ENCODE measurements around the gene FEZF2.

The FEZF2 gene

DNA sequence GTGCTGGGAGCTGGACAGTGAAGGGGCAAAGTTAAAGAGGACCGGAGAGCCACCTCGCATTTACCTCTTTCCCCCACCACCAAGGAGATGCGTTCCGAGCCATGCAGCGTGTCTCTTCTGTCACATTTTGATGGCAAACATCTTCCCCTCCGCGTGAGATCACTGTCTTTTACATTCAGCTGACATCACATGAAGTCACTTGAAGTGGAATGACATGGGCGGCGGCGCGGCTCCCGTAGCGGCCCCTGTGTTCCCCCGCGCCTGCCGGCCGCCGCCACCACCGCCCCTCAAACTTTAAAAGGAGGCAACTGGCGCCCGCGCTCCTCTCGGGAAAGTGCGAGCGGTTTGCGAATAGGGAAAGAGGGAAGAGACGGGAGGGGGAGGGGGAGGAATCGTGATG lies at the start of gene FEZF2:
Gene FEZF2 (minus strand): TSS at position 336 of the 400 bp plus-strand sequence. CDS start 682 bp downstream, outside the sequence.
- DNase-seq = no peak

DNA sequence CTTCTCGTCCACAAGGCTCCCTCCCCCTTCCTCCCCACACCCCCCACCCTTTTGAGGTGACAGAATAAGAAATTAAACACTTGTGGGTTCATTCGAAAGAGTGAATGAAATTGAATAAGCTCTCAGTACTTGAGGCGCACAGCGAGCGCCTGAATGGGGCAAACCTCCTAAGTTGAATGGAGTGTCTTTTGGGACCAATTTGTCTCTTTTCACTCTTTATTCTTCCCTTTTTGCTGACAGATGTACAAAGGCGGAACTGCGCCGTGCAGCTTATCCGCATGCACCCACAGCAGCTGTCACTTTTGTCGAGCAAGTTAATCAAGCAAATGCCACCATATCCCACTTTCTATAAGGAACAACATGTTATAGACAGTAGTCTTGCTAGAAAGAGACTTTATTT lies 47.9 kb upstream of the FEZF2 start:
- no peak for DNase-seq

DNA sequence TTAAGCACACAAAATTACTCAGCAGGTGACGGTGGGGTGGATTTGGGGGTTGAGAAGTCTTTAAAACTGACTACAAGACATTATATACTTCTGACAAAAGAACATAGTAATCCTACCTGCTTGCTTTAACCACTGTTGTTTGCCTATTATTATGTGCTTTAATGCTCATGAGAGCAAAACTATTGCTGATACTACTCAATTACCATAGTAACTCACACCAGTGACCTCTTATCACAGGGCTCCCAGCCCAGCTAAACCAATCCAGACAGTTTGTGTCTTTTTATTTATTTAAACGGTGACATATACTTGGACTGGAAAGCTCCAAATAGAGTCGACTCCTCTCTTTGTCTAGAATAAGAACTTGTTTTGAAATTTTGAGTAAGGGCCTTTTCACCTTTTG lies 42.8 kb upstream of the FEZF2 start:
- DNase-seq = no peak

DNA sequence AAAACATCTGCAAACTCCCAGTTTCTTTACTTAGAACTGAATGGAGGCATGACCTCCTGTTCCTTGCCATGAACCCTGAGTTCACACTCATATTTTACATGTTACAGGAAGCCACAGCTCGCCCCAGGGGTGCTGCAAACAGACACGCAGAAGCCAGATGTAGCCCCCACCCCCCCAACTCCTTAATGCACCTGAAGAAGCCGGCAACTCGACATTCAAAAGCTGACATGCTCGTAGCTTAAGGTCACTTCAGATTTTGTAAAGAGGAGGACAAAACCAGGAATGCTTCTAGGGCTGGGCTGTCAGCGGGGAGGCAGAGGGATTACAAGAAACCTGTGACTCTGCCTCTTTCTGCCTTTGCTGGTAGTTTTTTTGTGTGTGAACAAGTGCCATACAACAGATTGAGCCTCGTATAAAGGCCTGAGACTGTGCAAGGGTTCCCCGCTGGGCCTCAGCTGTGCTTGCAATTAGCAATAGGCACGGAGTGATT lies 42.0 kb upstream of the FEZF2 start:
- no peak for DNase-seq

DNA sequence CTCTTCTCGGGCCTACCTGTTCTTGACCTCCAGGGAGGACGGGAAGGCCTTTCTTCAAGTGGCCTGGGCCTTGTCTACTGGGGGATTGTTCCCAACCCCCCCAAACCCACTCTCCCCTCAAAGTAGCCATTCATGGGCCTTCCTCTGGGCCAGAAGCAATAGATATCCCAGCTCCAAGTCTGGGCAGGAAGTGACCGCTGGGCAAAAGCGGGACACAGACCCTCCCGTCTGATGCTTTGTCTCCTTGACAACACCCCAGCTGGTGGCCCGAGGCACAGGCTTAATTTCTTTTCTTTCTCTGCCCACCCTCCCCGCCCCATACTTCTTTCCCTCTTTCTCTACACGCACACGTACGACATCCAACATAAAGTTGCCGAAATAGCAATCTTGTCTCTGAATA lies 41.4 kb upstream of the FEZF2 start:
- no peak for DNase-seq

DNA sequence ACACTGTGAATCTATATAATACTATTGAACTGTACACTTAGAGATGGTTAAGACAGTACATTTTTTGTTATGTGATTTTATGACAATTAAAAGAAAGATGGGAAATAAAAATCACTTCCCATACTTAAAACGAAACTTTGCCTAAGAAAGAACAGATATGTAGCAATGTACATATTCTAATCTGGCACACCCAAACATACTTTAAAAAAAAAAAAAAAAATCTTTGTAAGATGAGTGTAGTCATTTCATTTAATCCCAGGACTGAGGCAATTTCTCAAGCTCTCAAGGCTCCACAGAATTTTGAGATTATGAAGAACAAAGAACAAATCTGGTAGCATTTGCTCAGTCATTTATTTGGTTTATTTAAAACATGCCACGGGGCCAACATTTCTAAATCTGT lies 40.3 kb upstream of the FEZF2 start:
- no peak for DNase-seq

DNA sequence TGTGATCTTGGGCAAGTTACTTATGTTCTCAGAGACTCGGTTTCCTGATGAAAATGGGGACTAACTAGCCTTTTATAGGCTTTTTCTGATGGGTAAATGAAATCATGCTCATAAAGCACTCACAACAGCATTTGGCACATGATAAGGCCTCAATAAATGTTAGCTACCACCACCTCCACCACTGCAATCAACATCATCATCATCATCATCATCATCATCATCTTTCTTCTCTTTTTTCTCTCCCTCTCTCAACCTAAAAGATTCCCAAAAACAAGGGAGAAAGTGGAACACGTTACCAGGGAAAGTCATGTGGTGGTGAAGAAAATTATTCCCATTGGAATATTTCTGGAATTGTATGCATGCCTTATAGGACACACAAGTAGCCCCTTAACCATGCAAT lies 33.6 kb upstream of the FEZF2 start:
- DNase-seq = no peak

DNA sequence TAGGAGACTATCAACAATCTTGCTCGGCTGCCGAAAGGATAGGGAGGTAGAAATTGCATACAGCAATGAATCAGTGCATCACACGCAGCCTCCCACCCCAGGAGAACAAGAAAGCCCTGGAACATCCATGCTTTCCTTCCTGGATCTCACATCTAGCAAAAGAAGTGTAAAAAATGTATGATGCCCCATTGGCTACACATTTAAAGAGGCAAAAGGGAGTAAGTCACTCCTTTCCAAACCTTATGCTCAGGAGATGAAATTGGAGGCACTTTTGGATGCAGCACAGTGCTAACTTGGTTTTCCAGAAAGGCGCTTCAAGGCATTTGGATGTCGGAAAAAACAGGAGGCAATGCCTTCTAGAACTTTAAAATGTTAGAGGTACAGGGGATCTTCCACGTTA lies 32.2 kb upstream of the FEZF2 start:
- DNase-seq = no peak

DNA sequence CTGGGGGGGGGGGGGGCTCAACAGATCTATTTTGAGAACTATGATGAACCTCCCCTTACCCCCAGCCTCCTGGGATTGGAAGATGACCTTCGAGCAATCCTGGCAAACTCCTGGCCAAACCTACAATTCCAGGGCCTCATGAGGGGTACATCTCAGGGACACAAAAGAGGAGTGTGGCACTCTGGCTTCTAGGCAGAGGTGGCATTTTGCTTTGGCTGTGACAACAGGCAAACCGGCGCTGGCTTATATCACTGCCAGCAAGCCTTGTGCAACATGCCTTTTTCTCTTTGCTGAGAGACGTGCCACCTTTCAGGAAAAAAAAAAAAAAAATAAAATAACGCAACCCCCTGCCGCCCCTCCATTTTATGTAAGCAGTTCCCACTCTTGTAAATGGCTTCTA lies 31.8 kb upstream of the FEZF2 start:
- no peak for DNase-seq

DNA sequence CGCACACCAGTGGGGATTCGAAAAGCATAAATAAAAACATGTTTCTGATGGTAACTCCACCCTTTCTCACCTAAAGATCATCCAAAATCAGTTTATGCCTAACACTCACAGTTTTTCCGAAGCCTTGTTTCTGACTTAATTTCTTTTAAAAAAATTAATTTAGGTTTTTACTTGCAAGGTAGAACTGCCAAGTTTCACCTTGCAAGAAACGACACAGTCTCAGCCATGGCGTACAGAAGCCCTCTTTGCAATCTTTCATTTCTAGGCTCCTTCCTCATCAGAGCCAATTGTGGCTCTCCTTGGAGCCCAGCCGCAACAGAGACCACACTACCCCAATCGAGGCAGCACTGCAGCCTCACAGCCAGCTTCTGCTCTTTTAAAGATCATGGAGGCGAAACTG lies 31.0 kb upstream of the FEZF2 start:
- DNase-seq = no peak

DNA sequence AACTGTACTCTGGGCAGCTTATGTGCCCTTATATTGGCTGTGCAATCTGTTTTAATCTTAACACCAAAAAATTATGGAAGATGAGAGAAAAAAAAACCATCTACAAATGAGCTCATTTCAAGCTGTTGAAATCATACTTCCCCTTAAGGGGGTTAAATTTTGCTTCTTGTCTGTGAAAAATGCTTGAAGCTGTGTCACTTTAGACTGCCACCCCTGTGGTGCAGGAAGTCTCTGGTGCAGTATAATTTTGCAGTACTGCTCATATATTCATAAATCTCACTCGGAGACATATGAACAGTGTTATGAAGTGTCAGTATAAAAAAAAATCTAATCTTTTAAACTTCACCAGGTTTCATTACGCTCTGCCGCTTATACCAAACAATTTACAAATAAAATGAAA lies 30.4 kb upstream of the FEZF2 start:
- no peak for DNase-seq

DNA sequence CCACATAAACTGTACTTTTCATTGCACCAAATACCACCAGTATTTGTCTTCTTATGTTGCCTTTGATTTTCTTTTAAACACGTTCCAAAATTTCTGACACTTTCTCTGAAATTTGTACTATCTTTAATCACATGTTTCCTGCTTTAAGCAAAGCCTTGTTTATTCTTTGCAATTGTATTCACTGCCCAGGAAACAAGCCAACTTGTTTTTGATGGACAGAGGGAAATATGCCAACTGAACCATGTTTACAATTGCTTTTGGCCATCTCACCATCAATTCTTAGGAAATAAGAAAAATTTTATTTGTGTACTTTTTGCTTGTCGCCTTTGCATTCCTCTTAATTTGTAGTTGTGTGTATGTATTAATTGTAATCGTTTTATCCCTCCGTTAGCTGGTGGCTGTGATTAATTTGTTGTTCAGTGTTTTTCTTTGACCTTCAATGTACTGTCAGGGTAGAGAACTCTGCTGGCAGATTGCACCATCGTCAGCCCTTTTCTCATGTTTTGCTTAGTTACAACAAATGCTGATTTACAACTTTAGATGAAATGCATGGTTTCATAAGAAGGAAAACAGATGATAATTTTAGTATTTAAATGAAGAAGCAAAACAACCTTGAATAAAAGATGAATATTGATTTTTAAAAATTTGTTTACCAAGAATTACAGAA lies 19.4 kb upstream of the FEZF2 start:
- no peak for DNase-seq

DNA sequence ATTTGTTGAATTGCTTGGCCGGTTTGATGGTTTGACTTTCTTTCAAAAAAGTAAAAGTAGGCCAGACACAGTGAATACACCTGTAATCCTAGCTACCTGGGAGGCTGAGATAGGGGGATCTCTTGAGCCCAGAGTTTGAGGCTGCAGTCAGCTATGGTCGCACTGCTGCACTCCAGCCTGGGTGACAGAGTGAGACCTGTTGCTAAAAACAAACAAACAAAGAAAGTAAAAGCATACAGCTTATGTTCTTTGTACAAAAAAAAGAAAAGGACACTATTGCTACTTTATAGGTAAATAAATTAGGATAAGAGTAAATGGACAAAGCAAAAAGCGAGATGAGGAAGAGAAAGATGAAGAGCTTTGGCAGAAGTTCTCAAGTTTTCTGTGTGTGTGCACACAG lies 13.9 kb upstream of the FEZF2 start:
- no peak for DNase-seq

DNA sequence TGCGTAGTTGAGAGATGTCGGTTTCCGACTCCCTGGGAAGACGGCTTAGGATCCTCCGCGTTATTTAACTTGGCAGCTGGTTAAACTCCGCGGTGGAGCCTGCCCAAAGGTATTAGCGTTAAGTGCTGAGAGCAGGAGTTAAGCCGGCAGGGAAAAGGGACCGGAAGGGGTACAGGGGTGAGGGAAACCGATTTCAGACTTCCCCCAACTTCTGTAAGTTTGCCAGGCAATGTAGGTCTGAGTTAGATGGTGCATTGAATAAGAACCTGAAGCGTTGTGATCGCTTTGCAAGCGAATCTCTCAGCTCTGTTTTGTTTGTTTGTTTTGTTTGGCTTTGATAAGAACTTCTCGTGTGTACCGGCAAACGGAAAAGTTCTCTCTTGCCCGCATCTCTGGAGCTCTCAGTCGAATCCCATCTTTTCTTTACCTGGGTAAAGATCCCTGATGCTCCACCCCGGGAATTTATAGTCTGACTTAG lies 6.0 kb upstream of the FEZF2 start:
- DNase-seq = no peak

DNA sequence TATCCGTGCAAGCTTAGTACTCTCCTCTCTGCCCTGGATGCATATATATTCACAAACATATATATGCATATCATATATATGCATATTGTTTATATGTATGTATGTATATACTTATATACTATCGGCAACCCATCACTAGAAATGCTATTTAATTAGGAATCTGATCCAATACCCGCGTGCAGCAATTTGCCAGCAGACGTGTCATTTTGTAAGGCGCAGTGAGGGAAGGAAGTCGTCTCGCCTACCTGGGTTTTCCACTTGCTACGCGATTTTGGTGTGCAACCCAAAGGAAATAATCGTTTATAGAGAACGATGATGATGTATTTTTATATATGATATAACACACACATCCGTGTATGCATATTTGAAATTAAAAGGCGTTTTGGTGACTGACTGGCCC lies 5.6 kb upstream of the FEZF2 start:
- DNase-seq = no peak

DNA sequence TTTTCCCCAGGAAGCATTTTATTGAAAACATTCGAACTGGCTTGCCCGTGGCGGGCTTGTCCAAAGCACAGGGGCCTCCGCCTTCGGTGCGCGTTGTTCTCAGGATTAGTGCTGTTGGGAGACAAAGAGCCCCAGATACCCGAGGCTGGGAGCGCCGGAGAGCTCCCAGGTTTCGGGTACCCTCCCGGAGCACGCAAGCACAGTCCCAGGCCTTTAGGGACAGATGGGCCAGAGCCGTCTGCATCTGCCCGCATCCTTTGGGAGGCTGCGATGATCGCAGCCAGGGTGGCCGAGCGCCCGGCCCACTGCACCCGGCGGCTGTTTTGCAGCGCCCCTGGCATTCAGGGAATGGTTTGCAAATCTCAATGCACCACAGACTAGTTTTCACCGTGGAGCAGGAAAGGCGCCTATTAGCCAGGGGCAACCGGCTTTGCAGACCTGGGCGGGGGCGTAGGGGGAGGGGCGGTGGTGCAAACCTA lies 5.0 kb upstream of the FEZF2 start:
- no peak for DNase-seq

DNA sequence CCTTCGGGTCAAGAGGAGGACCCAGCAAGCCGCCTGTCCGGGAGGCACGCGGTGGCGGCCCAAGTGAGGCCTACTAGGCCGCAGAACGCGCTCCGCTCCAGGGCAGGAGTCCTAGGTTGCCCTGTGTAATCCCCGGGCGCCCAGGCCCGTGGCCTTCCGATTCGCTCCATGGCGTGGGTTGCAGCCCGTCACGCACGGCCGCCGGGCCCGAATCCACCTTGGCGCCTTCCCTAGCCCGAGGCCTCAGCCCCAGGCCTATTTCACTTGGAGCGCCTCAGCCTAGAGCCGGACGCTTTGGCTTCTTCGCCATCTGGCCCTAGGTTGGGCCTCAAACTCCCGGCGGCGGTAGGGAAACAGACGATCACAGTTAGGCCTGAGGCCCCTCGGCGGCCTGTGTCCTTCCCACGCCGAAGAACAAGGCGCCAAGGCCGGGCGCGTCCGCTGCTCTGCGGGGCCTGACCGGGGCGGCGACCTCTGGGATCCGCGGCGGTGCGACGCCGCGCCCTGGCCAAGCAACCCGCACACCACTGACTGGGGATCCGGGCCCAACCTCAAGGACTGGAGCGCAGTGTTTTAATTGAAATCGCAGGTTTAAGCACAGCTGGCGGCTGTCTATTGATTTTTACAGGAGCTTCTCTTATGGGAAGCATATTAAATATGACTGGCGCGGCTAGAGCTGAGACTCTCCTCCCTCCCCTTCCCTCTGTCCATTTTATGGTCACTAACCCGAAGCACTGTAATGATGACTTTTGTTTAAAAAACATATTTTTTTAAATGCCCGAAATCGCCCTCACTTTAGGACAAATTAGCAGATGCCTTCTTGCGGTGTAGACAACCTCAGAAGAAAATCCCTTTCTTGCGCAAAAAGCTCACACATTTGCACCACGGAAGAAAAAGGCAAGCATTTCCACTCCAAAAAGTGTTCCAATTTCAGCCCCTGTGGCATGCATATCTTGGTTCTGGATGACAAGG lies 3.8 kb upstream of the FEZF2 start:
- DNase-seq = no peak

DNA sequence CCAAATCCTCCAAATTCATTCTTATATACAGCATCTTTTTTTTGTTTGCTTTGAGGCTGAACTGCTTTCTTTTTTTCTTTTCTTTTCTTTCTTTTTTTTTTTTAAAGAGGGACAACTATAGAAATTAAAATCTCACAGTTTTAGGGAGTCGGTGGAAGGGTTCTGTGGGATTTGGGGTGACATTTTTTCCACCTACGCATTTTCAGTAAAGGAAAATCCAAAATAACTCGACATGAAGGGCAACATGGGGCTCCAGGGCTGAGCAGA lies 3.0 kb upstream of the FEZF2 start:
- no peak for DNase-seq

DNA sequence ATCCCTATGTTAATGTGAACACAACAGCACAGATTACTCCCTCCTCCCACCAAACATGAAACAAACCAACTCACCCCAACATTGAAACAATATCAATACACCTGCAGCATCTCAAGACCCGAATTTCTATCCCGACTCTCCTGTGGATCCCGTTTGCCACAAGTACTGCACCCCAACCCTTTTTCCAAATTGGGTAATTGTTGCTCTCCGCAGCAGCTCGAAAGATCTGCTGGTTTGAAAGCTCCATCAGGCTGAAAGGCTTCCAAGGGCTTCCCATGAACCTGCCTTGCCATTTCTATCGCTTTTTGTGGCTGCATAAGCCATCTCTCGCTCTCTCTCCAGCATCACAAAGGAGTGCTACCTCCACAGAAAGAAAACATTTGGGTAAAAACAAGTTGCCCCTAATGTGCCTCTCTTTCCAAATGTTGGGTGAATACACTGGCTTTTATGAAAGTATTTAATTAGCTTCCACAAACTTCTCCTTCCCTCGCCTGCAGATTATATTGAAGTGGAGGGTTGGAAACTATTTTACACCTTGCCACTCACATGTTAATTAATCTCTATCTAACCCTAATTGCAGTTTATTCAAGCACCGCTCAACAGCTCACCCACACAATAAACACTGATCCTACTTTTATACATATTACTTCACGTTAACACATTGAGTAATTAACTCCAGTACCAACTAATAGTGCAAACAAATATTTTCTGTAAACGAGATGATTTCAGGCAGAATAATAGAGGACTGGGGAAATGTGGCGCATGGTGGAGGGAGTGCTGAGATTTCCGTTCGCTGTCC lies 2.5 kb upstream of the FEZF2 start:
- no peak for DNase-seq

DNA sequence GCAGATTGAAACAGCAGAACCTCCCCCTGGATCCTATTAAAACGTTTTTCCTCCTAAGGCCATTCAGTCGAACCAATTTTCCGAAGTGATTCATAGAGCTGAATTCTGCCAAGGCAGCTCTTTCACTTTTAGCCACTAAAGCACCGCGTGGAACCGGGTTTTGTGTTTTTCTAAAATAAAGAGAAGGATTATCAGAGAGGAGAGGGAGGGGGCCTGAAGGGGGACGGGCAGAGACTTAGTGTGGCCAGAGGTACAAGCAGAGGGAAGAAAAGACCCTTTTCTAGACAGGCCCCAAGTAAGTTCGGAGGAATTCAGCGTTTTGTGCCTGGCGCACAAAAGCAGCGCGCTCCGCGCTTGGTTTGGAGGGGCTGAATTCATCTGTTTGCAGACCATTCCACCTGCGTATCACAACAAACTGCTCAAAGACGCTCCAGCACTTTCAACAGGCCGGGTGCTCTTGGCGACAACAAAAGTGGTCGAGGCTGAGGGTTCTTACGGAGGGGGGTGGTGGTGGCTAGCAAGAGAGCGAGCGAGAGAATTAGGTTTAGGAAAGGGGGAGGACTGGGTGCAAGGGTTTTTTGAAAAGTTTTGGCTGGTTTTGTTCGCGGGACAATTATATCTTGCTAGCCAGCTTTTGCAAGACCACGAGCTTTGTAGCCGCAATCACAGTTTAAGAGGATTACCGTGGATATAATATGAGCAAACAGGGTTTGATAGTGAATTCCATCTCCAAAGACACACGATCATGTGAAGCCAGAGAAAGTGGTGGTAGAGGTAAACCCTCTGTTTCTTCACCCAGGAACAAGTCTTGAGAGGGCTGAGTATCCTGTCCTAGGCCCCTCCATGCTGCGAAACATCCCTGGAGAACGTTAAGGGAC lies 1.2 kb upstream of the FEZF2 start:
- DNase-seq = no peak

DNA sequence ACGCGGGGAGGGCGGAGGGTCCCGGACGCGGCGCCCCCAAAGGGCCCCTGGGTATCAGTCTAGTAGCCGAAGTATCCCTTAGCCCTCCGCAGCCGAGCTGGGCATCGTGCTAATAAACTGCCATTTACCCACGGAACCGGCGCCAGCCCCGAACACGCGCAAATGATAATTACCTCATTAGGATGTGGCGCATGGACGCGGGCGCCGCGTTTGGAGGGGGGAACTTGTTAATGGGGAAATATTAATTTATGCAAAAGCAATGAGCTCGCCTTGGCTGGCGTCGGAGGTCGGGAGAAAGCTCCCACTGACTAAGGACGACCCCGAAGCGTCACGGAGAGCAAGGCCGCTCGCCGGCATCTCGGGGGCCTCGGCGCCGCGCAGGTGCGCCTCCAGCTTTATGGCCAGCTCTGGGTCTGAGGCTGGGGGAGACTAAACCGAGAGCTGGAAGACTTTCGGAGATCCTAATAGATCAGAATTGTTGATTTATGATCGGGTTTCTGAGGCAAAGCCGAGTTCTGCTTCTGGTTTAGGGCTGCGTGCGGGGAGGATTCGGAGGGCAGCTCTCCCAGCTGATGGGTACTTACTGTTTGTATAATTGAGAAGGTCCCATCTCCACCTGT lies 474 bp upstream of the FEZF2 start:
- no peak for DNase-seq

DNA sequence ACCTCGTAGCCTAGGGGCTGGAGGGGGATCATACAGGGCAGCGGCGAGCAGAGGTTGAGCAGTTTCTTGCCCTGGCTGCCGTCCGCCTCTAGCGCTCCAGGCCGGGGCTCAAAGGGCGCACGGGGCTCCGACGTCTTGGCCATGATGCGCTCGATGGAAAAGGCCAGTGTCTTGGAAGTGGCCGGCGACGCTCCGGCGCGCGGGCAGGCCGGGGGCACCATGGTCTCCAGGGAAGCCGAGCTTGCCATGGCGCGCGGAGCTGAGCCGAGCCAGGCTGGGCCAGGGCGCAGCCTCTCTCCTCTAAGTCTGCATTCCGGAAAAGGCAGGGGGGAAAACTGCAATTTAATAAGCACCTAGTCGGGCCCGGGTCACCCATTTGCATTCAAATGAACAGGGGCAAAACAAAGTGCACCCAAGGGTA lies 719 bp downstream of the FEZF2 start:
- no peak for DNase-seq
